ENCODE data around the gene C9orf40. TPM values are rescaled to one million over a fixed set of nuclear protein-coding genes. Genes with fewer than 3 reads are reported as not detected.

C9orf40 gene
- total RNA-seq, 1 experiment from 2014 or later, result 3.2 TPM

DNA sequence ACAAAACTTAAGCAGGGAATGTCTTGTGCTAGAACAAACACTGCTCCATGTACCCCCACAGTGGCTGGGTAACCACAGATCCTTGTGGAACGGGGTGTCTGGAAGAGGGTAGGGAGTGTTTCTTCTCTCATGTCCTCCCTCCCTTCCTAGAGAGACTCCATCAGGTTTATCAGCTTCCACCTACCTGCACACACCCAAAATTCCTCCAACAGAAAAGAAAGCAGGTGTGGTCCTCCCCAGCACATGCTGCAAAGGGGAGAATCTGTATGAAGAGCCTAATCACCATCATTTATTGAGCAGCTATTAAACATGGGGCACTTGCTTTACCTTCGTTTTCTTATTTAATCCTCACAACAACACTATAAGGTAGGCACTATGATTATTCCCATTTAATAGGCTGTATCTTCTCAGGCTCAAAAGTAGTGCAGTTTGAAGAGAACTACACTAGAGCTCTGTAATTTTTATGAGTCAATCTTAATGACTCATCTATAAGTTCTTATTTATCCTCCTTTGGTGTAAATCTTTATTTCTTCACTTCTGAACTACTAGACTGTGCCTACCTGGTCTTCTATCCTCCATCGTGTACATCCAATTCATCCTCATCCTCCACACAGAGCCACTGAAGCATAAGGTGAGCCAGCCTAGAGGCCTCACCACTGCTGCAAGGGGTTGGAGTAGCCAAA, 31.6 kb downstream of the C9orf40 start:
- Histone ChIP-seq H3K27me3 (replicated peaks; ENCODE audit: control insufficient read depth, insufficient read depth, low read length) (no peaks in the 10 kb centered on the region), H3K36me3 (ENCODE audit: control insufficient read depth, insufficient read depth, low read length) (no peaks in the 10 kb centered on the region), H3K9me3 (no peaks in the 10 kb centered on the region), H3K4me1 (no peaks in the 10 kb centered on the region), H3K4me3 (ENCODE audit: low read depth, low read length) (no peak overlapping the region)
- Mint-ChIP-seq H3K4me1 (ENCODE audit: low read depth, unreplicated experiment) (no peaks in the 10 kb centered on the region), H3K27me3 (ENCODE audit: insufficient read depth, unreplicated experiment) (no peaks in the 10 kb centered on the region), H3K9me3 (ENCODE audit: unreplicated experiment) (no peaks in the 10 kb centered on the region), H3K27ac (ENCODE audit: unreplicated experiment) (no peak overlapping the region), H3K4me3 (ENCODE audit: unreplicated experiment) (no peak overlapping the region), H3K36me3 (ENCODE audit: insufficient read depth, unreplicated experiment) (no peaks in the 10 kb centered on the region)
- ChIA-PET CTCF (no interaction called here), POLR2A (no interaction called here)
- intact Hi-C loops (cut with micrococcal nuclease; ENCODE audit: unreplicated experiment), result no loop called here
- DNase-seq, result no peak
- no TSS peak for BruUV-seq (replicated peaks)
- TF ChIP-seq, protein P1, sequence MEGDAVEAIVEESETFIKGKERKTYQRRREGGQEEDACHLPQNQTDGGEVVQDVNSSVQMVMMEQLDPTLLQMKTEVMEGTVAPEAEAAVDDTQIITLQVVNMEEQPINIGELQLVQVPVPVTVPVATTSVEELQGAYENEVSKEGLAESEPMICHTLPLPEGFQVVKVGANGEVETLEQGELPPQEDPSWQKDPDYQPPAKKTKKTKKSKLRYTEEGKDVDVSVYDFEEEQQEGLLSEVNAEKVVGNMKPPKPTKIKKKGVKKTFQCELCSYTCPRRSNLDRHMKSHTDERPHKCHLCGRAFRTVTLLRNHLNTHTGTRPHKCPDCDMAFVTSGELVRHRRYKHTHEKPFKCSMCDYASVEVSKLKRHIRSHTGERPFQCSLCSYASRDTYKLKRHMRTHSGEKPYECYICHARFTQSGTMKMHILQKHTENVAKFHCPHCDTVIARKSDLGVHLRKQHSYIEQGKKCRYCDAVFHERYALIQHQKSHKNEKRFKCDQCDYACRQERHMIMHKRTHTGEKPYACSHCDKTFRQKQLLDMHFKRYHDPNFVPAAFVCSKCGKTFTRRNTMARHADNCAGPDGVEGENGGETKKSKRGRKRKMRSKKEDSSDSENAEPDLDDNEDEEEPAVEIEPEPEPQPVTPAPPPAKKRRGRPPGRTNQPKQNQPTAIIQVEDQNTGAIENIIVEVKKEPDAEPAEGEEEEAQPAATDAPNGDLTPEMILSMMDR (IDR thresholded peaks at IDR 0.05; ENCODE audit: insufficient read depth in 1 of 2, low read depth in 1 of 2, low read length in 1 of 2, severe bottlenecking in 1 of 2, unreplicated experiment in 1 of 2), result no peak

DNA sequence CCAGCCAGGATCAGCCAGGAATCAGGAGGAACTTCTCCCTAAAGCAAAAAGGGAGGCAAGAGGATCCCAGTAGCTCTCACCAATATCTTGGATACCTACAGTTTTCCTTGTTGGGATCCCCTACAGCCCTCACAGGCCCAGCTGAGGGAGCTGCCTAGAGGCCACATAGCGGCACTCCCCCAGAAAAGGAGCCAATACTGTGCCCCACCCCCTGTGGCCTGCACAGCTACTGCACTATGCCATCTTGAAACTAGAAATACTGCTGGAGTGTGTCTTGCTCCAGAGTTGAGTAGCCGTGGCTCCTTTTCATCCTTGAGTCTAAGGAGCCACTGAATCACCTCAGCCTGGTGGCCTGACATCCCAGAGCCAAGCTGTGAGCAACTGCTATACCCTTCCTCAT, 42.7 kb downstream of the C9orf40 start:
- TF ChIP-seq, protein P1 (IDR thresholded peaks at IDR 0.05; ENCODE audit: insufficient read depth in 1 of 2, low read depth in 1 of 2, low read length in 1 of 2, severe bottlenecking in 1 of 2, unreplicated experiment in 1 of 2), result no peak
- CTCF ChIA-PET, result no interaction called here
- POLR2A ChIA-PET, result no interaction called here
- no TSS peak for BruUV-seq (replicated peaks)
- no peak for DNase-seq
- H3K27me3 ChIP-seq (replicated peaks; ENCODE audit: control insufficient read depth, insufficient read depth, low read length), result no peaks in the 10 kb centered on the region
- intact Hi-C loops (cut with micrococcal nuclease; ENCODE audit: unreplicated experiment), result no loop called here
- no peak overlapping the region for H3K27ac Mint-ChIP-seq (ENCODE audit: unreplicated experiment)
- no peak overlapping the region for H3K4me3 Mint-ChIP-seq (ENCODE audit: unreplicated experiment)
- no peaks in the 10 kb centered on the region for H3K9me3 Mint-ChIP-seq (ENCODE audit: unreplicated experiment)
- H3K36me3 ChIP-seq (ENCODE audit: control insufficient read depth, insufficient read depth, low read length), result no peaks in the 10 kb centered on the region
- H3K9me3 ChIP-seq, result no peaks in the 10 kb centered on the region
- H3K27me3 Mint-ChIP-seq (ENCODE audit: insufficient read depth, unreplicated experiment), result no peaks in the 10 kb centered on the region
- no peak overlapping the region for H3K4me3 ChIP-seq (ENCODE audit: low read depth, low read length)
- no peaks in the 10 kb centered on the region for H3K4me1 ChIP-seq
- no peaks in the 10 kb centered on the region for H3K36me3 Mint-ChIP-seq (ENCODE audit: insufficient read depth, unreplicated experiment)
- no peaks in the 10 kb centered on the region for H3K4me1 Mint-ChIP-seq (ENCODE audit: low read depth, unreplicated experiment)

DNA sequence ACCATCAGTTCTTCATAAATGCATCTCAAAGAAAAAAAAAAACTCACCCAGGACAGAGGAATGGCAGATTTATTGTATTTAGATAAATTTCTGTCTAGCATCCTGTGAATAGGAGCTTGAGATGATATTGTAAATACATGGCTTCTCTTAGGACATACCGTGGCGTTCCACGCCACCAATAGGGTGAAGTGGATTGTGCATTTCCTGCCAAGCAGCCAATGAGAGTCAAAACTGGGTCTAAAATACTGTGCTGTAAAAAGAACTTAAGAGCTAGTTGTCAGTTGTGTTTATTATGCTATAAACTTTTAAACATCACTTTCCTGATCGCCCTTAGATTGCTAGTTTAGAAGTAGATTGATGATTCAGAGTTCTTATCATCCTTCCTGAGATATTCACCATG, 44.0 kb downstream of the C9orf40 start:
- Mint-ChIP-seq H3K27ac (ENCODE audit: unreplicated experiment) (no peak overlapping the region), H3K4me3 (ENCODE audit: unreplicated experiment) (no peak overlapping the region), H3K36me3 (ENCODE audit: insufficient read depth, unreplicated experiment) (no peaks in the 10 kb centered on the region), H3K4me1 (ENCODE audit: low read depth, unreplicated experiment) (no peaks in the 10 kb centered on the region), H3K9me3 (ENCODE audit: unreplicated experiment) (no peaks in the 10 kb centered on the region), H3K27me3 (ENCODE audit: insufficient read depth, unreplicated experiment) (no peaks in the 10 kb centered on the region)
- intact Hi-C loops (cut with micrococcal nuclease; ENCODE audit: unreplicated experiment), result no loop called here
- ChIA-PET CTCF (no interaction called here), POLR2A (no interaction called here)
- Histone ChIP-seq H3K36me3 (ENCODE audit: control insufficient read depth, insufficient read depth, low read length) (no peaks in the 10 kb centered on the region), H3K9me3 (no peaks in the 10 kb centered on the region), H3K4me3 (ENCODE audit: low read depth, low read length) (no peak overlapping the region), H3K4me1 (no peaks in the 10 kb centered on the region), H3K27me3 (replicated peaks; ENCODE audit: control insufficient read depth, insufficient read depth, low read length) (no peaks in the 10 kb centered on the region)
- TF ChIP-seq, protein P1 (IDR thresholded peaks at IDR 0.05; ENCODE audit: insufficient read depth in 1 of 2, low read depth in 1 of 2, low read length in 1 of 2, severe bottlenecking in 1 of 2, unreplicated experiment in 1 of 2), result no peak
- BruUV-seq (replicated peaks), result no TSS peak
- DNase-seq, result no peak
